A549 (cell line): ENCODE measurements around the gene KCNQ5. TPM values are rescaled to one million over a fixed set of nuclear protein-coding genes. Genes with fewer than 3 reads are reported as not detected.

Source experiments
- ATAC-seq, 2 experiments: fragments of 200-7000 bp in 1 of 2; fragments of >200 bp in 1 of 2; cut with Nextera tagmentation in 1 of 2; cut with Tn5 transposase in 1 of 2; 3 replicates each; pipeline versions ENCODE4 v1.8.0 to v1.9.1; 2018 to 2020; ENCODE audit warnings: mild to moderate bottlenecking in 1 of 2, moderate library complexity in 1 of 2
- CTCF ChIA-PET: fragments of 300-600 bp; sonication (Branson Sonifier 250); formaldehyde crosslinking; extraction: SDS; loops from one replicate; lab custom pipeline; 2021; ENCODE audit warnings: antibody characterized with exemption, inconsistent platforms; lab: Yijun Ruan, JAX
- POLR2A ChIA-PET: fragments of 350-600 bp; formaldehyde crosslinking; extraction: SDS; loops from one replicate; lab custom pipeline; 2021; ENCODE audit warnings: antibody characterized with exemption, inconsistent platforms; lab: Yijun Ruan, JAX
- DNase-seq, 2 experiments: peaks; one replicate each; pipeline versions ENCODE4 v3.0.0 to v3.0.0-alpha.2; 2011 to 2016; ENCODE audit warnings: low read depth in 1 of 2, low spot score in 1 of 2
- FAIRE-seq: peaks from 2 replicates; lab custom pipeline; 2011; peaks lifted over from hg19 to GRCh38; lab: Jason Lieb, UNC
- H3K27ac ChIP-seq, 2 experiments: fragments of >200 bp; sonication (Bioruptor Twin); formaldehyde crosslinking; 3 replicates each; pipeline ENCODE4 v1.5.1; 2016 to 2017
- H3K4me1 ChIP-seq: fragments of >200 bp; sonication (Bioruptor Twin); formaldehyde crosslinking; 3 replicates; pipeline ENCODE4 v1.6.1; 2016
- H3K4me2 ChIP-seq: fragments of >200 bp; sonication (Bioruptor Twin); formaldehyde crosslinking; 3 replicates; pipeline ENCODE4 v1.6.1; 2016
- H3K4me3 ChIP-seq: fragments of >200 bp; sonication (Bioruptor Twin); formaldehyde crosslinking; 3 replicates; pipeline ENCODE4 v1.5.1; 2016
- H3K9me3 ChIP-seq: fragments of >200 bp; sonication (Bioruptor Twin); formaldehyde crosslinking; 3 replicates; pipeline ENCODE4 v1.6.1; 2016
- CBX8 ChIP-seq: fragments of 200-600 bp; sonication (generic); IDR thresholded peaks from 2 replicates; pipeline ENCODE4 v1.6.1; 2016
- EHF ChIP-seq: fragments of 250-450 bp; sonication (Bioruptor Pico); IDR thresholded peaks from 2 replicates; pipeline ENCODE4 v1.5.0; 2020; ENCODE audit warnings: mild to moderate bottlenecking
- EP300 ChIP-seq, 2 experiments: fragments of >200 bp; sonication (Bioruptor Twin); formaldehyde crosslinking; IDR thresholded peaks; 2 replicates in 1 of 2; 3 replicates in 1 of 2; pipeline ENCODE4 v1.6.1; 2016 to 2017
- ESRRA ChIP-seq: fragments of 150-350 bp; IDR thresholded peaks from 2 replicates; pipeline ENCODE4 v1.6.1; 2014; ENCODE audit warnings: mild to moderate bottlenecking, low read length, borderline replicate concordance
- FOSB ChIP-seq: fragments of 250-450 bp; sonication (Bioruptor Pico); IDR thresholded peaks from 2 replicates; pipeline ENCODE4 v1.5.0; 2020; ENCODE audit warnings: mild to moderate bottlenecking, moderate library complexity
- FOXS1 ChIP-seq: fragments of 250-450 bp; sonication (Bioruptor Pico); IDR thresholded peaks from 2 replicates; pipeline ENCODE4 v1.5.0; 2020; ENCODE audit warnings: mild to moderate bottlenecking, moderate library complexity
- GATA3 ChIP-seq: IDR thresholded peaks from 2 replicates; pipeline ENCODE4 v1.6.1; 2012; ENCODE audit warnings: borderline replicate concordance
- HES2 ChIP-seq: fragments of >200 bp; sonication (Bioruptor Twin); formaldehyde crosslinking; IDR thresholded peaks from 2 replicates; pipeline ENCODE4 v1.6.1; 2016
- HOXB5 ChIP-seq: fragments of 250-450 bp; sonication (Bioruptor Pico); IDR thresholded peaks from 2 replicates; pipeline ENCODE4 v1.5.0; 2020; ENCODE audit warnings: mild to moderate bottlenecking, moderate library complexity
- KDM1A ChIP-seq: fragments of 200-600 bp; sonication (generic); IDR thresholded peaks from 2 replicates; pipeline ENCODE4 v1.6.1; 2016; ENCODE audit warnings: low read depth, mild to moderate bottlenecking
- KDM5A ChIP-seq: fragments of 200-600 bp; sonication (generic); IDR thresholded peaks from 2 replicates; pipeline ENCODE4 v1.6.1; 2016; ENCODE audit warnings: antibody characterized with exemption, mild to moderate bottlenecking
- MAZ ChIP-seq: fragments of 150-350 bp; IDR thresholded peaks from 2 replicates; pipeline ENCODE4 v1.6.1; 2014; ENCODE audit warnings: antibody characterized with exemption, low read depth, low read length, borderline replicate concordance
- NFE2L2 ChIP-seq: fragments of 150-350 bp; conservative IDR thresholded peaks from 2 replicates; pipeline ENCODE4 v1.6.1; 2014; ENCODE audit warnings: low read length
- POLR2A ChIP-seq: IDR thresholded peaks from 2 replicates; pipeline ENCODE4 v1.6.1; 2012; ENCODE audit warnings: mild to moderate bottlenecking, low read length
- POLR2AphosphoS2 ChIP-seq: conservative IDR thresholded peaks from 2 replicates; pipeline ENCODE4 v1.6.1; 2012; ENCODE audit warnings: low read length, improper control_type of control experiment, inconsistent platforms
- RARB ChIP-seq: fragments of 250-450 bp; sonication (Bioruptor Pico); IDR thresholded peaks from 2 replicates; pipeline ENCODE4 v1.8.0; 2021; ENCODE audit warnings: mild to moderate bottlenecking, moderate library complexity
- RCOR1 ChIP-seq: fragments of 150-350 bp; IDR thresholded peaks from 2 replicates; pipeline ENCODE4 v1.6.1; 2014; ENCODE audit warnings: antibody characterized with exemption, low read length, low read depth
- RNF2 ChIP-seq: fragments of 200-600 bp; sonication (generic); IDR thresholded peaks from 2 replicates; pipeline ENCODE4 v1.6.1; 2016; ENCODE audit warnings: low read depth, mild to moderate bottlenecking, antibody characterized with exemption, moderate library complexity, borderline replicate concordance
- SMC3 ChIP-seq: fragments of >200 bp; sonication (Bioruptor Twin); formaldehyde crosslinking; IDR thresholded peaks from 3 replicates; pipeline ENCODE4 v1.6.1; 2018; ENCODE audit warnings: inconsistent platforms
- TP53 ChIP-seq: fragments of 250-450 bp; sonication (Bioruptor Pico); IDR thresholded peaks from 2 replicates; pipeline ENCODE4 v1.5.0; 2021; ENCODE audit warnings: mild to moderate bottlenecking, moderate library complexity
- ZC3H11A ChIP-seq: fragments of 450-650 bp; IDR thresholded peaks from 2 replicates; pipeline ENCODE4 v1.6.1; 2014; ENCODE audit warnings: antibody characterized with exemption, mild to moderate bottlenecking
- ZNF302 ChIP-seq: fragments of 250-450 bp; sonication (Bioruptor Pico); IDR thresholded peaks from 2 replicates; pipeline ENCODE4 v1.9.0; 2021; ENCODE audit warnings: inconsistent platforms, mild to moderate bottlenecking, moderate library complexity
- ZSCAN20 ChIP-seq: fragments of 250-450 bp; sonication (Bioruptor Pico); IDR thresholded peaks from 2 replicates; pipeline ENCODE4 v1.8.0; 2022; ENCODE audit warnings: mild to moderate bottlenecking, moderate library complexity
- WGBS: methylation state at CpG from one replicate; pipeline ENCODE4 v1.1.6; 2017; ENCODE audit errors: missing lambda C conversion rate; 5-methylcytosine and 5-hydroxymethylcytosine counted together
- polyA plus RNA-seq, 4 experiments: library from polyadenylated mRNA; depleted of rRNA in 3 of 4; stranded (reverse); fragments of >200 nt; fragmentation: RNase III in 1 of 4; extraction: RNeasy Plus Mini Kit Qiagen cat#74134 plus additional on column Dnase treatment in 1 of 4; gene quantifications; 2 replicates in 3 of 4; 3 replicates in 1 of 4; pipeline ENCODE4 v1.2.3, GENCODE V29; 2011 to 2017
- TF ChIP-seq, protein P1 (sequence below): IDR thresholded peaks from 2 replicates; pipeline ENCODE4 v1.6.1; 2012
- TF ChIP-seq, protein P2 (sequence below): fragments of >200 bp; sonication (Bioruptor Twin); formaldehyde crosslinking; IDR thresholded peaks from 3 replicates; pipeline ENCODE4 v1.5.1; 2016
- TF ChIP-seq, protein P3 (sequence below): IDR thresholded peaks from 2 replicates; pipeline ENCODE4 v1.6.1; 2012
- TF ChIP-seq, protein P4 (sequence below): fragments of 450-650 bp; IDR thresholded peaks from 2 replicates; pipeline ENCODE4 v1.6.1; 2014; ENCODE audit warnings: antibody characterized with exemption
- TF ChIP-seq, protein P5 (sequence below): IDR thresholded peaks from 2 replicates; pipeline ENCODE4 v1.6.1; 2012; ENCODE audit warnings: low read depth, borderline replicate concordance
- TF ChIP-seq, protein P6 (sequence below): fragments of >200 bp; sonication (Bioruptor Twin); formaldehyde crosslinking; IDR thresholded peaks from 3 replicates; pipeline ENCODE4 v1.6.1; 2016

The KCNQ5 gene
- polyA plus RNA-seq, 2 of the 4 experiments (the other 2 are of a cell fraction), result 1.2 to 1.3 TPM

DNA sequence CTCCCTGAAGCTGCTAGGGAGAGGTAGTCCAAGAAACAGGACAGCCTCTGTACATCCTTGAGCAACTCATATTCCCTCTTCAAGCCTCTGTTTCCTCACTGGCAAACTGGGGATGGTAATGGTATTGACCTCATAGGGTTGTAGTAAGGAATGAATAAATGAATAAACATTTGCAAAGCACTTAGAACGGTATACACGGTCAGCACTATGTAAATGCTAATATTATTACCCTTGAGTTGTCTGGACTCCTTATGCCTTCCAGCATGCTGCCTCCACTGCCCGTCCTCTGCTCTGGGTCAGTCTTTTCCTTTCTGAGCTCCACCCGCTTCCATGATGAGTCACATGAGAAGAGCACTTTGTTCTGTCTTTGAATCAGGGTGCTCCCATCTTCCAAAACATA is 552.8 kb downstream of the KCNQ5 start:
- Histone ChIP-seq H3K27ac (no peak overlapping the region), H3K9me3 (no peaks in the 10 kb centered on the region)
- no peak for DNase-seq
- 51% methylated on average over 4 of the region's 4 CpGs for WGBS
- TF ChIP-seq POLR2A (no peak), GATA3 (no peak), TP53 (CRISPR knock-in tag) (no peak), ZC3H11A (no peak), SMC3 (no peak), RCOR1 (no peak), FOSB (CRISPR knock-in tag) (no peak), ZNF302 (CRISPR knock-in tag) (no peak), HOXB5 (CRISPR knock-in tag) (no peak), KDM1A (no peak), HES2 (no peak), NFE2L2 (no peak), RARB (no peak), EP300 (IDR thresholded peaks at IDR 0.05) (no peak), ZSCAN20 (CRISPR knock-in tag) (no peak), FOXS1 (no peak), EHF (CRISPR knock-in tag) (no peak)
- TF ChIP-seq, protein P1, sequence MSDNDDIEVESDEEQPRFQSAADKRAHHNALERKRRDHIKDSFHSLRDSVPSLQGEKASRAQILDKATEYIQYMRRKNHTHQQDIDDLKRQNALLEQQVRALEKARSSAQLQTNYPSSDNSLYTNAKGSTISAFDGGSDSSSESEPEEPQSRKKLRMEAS, result no peak
- TF ChIP-seq, protein P2, sequence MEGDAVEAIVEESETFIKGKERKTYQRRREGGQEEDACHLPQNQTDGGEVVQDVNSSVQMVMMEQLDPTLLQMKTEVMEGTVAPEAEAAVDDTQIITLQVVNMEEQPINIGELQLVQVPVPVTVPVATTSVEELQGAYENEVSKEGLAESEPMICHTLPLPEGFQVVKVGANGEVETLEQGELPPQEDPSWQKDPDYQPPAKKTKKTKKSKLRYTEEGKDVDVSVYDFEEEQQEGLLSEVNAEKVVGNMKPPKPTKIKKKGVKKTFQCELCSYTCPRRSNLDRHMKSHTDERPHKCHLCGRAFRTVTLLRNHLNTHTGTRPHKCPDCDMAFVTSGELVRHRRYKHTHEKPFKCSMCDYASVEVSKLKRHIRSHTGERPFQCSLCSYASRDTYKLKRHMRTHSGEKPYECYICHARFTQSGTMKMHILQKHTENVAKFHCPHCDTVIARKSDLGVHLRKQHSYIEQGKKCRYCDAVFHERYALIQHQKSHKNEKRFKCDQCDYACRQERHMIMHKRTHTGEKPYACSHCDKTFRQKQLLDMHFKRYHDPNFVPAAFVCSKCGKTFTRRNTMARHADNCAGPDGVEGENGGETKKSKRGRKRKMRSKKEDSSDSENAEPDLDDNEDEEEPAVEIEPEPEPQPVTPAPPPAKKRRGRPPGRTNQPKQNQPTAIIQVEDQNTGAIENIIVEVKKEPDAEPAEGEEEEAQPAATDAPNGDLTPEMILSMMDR, result no peak
- TF ChIP-seq, protein P3, sequence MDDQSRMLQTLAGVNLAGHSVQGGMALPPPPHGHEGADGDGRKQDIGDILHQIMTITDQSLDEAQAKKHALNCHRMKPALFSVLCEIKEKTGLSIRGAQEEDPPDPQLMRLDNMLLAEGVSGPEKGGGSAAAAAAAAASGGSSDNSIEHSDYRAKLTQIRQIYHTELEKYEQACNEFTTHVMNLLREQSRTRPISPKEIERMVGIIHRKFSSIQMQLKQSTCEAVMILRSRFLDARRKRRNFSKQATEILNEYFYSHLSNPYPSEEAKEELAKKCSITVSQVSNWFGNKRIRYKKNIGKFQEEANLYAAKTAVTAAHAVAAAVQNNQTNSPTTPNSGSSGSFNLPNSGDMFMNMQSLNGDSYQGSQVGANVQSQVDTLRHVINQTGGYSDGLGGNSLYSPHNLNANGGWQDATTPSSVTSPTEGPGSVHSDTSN, result no peak
- TF ChIP-seq, all 56 proteins: peak for 0
- ChIA-PET CTCF (interaction anchor here (1.3 to 1.5 kb wide), 3 partner anchors 152 to 559 kb away, joined by 3 to 4 read pairs (median 3); no protein-coding TSS in a partner anchor), POLR2A (no interaction called here)
- no peak for ATAC-seq
- H3K4me1 ChIP-seq, result no peaks in the 10 kb centered on the region
- H3K4me2 ChIP-seq, result no peak overlapping the region
- FAIRE-seq, result no peak
- no peak overlapping the region for H3K4me3 ChIP-seq

- Histone ChIP-seq H3K9me3 (no peaks in the 10 kb centered on the region), H3K4me3 (no peak overlapping the region), H3K4me1 (no peaks in the 10 kb centered on the region), H3K27ac (no peak overlapping the region), H3K4me2 (no peak overlapping the region)
- WGBS, result 58% methylated on average over 6 of the region's 6 CpGs
- no peak for DNase-seq
- FAIRE-seq, result no peak
- ATAC-seq, result no peak
- TF ChIP-seq, protein P4, sequence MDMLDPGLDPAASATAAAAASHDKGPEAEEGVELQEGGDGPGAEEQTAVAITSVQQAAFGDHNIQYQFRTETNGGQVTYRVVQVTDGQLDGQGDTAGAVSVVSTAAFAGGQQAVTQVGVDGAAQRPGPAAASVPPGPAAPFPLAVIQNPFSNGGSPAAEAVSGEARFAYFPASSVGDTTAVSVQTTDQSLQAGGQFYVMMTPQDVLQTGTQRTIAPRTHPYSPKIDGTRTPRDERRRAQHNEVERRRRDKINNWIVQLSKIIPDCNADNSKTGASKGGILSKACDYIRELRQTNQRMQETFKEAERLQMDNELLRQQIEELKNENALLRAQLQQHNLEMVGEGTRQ, result no peak
- CTCF ChIA-PET, result no interaction called here
- POLR2A ChIA-PET, result no interaction called here
These were observed 554.2 kb downstream of the KCNQ5 start for GRCh38 chr6:73176057-73176456.

- DNase-seq (no peak), FAIRE-seq (no peak), ATAC-seq (no peak)
- no peaks in the 10 kb centered on the region for H3K9me3 ChIP-seq
- ChIA-PET POLR2A (no interaction called here), CTCF (interaction anchor here (1.3 to 1.6 kb wide), 2 partner anchors 561 to 765 kb away, joined by 5 read pairs; no protein-coding TSS in a partner anchor)
- H3K4me1 ChIP-seq, result no peaks in the 10 kb centered on the region
- H3K27ac ChIP-seq, result no peak overlapping the region
- no peak overlapping the region for H3K4me3 ChIP-seq
- WGBS, result 60% methylated on average over 5 of the region's 5 CpGs
- H3K4me2 ChIP-seq, result no peak overlapping the region
- TF ChIP-seq HOXB5 (CRISPR knock-in tag), result no peak
- no peak for TF ChIP-seq POLR2AphosphoS2
- TF ChIP-seq, protein P5, sequence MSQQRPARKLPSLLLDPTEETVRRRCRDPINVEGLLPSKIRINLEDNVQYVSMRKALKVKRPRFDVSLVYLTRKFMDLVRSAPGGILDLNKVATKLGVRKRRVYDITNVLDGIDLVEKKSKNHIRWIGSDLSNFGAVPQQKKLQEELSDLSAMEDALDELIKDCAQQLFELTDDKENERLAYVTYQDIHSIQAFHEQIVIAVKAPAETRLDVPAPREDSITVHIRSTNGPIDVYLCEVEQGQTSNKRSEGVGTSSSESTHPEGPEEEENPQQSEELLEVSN, result no peak
- TF ChIP-seq RARB, result no peak
- TF ChIP-seq ZNF302 (CRISPR knock-in tag), result no peak
- no peak for TF ChIP-seq CBX8
- TF ChIP-seq RNF2, result no peak
- no peak for TF ChIP-seq ESRRA
- no peak for TF ChIP-seq FOSB (CRISPR knock-in tag)
- TF ChIP-seq, protein P6, sequence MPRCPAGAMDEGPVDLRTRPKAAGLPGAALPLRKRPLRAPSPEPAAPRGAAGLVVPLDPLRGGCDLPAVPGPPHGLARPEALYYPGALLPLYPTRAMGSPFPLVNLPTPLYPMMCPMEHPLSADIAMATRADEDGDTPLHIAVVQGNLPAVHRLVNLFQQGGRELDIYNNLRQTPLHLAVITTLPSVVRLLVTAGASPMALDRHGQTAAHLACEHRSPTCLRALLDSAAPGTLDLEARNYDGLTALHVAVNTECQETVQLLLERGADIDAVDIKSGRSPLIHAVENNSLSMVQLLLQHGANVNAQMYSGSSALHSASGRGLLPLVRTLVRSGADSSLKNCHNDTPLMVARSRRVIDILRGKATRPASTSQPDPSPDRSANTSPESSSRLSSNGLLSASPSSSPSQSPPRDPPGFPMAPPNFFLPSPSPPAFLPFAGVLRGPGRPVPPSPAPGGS, result no peak
- no peak for TF ChIP-seq ZSCAN20 (CRISPR knock-in tag)
- TF ChIP-seq KDM5A, result no peak
- TF ChIP-seq MAZ, result no peak
These were observed 555.5 kb downstream of the KCNQ5 start for GRCh38 chr6:73177221-73177944.
